SJSA1 (cell line): ENCODE data around the gene C1QTNF8. TPM values are rescaled to one million over a fixed set of nuclear protein-coding genes. Genes with fewer than 3 reads are reported as not detected.
A peak's percentile ranks its signal among the peaks of the same experiment; 100 is the strongest.

Source experiments
- DNase-seq, 2 experiments: peaks; one replicate each; pipeline ENCODE4 v3.0.0-alpha.2; 2015 to 2020; ENCODE audit warnings: low spot score in 2 of 2, low read depth in 1 of 2
- H3K27ac ChIP-seq: fragments of 250-450 bp; sonication (Bioruptor Pico); 2 replicates; pipeline ENCODE4 v1.5.1; 2020; ENCODE audit warnings: mild to moderate bottlenecking, moderate library complexity
- H3K27me3 ChIP-seq: fragments of 250-450 bp; sonication (Bioruptor Pico); replicated peaks from 2 replicates; pipeline ENCODE4 v1.5.1; 2020; ENCODE audit warnings: mild to moderate bottlenecking, moderate library complexity
- H3K36me3 ChIP-seq: fragments of 250-450 bp; sonication (Bioruptor Pico); 2 replicates; pipeline ENCODE4 v1.5.1; 2020; ENCODE audit warnings: mild to moderate bottlenecking
- H3K4me1 ChIP-seq: fragments of 250-450 bp; sonication (Bioruptor Pico); replicated peaks from 2 replicates; pipeline ENCODE4 v1.6.1; 2021; ENCODE audit warnings: mild to moderate bottlenecking
- H3K4me3 ChIP-seq: fragments of 250-450 bp; sonication (Bioruptor Pico); 2 replicates; pipeline ENCODE4 v1.5.1; 2020; ENCODE audit warnings: mild to moderate bottlenecking
- H3K9me3 ChIP-seq: fragments of 250-450 bp; sonication (Bioruptor Pico); replicated peaks from 2 replicates; pipeline ENCODE4 v1.5.1; 2020; ENCODE audit warnings: mild to moderate bottlenecking
- total RNA-seq: library from RNA; depleted of rRNA; stranded (reverse); fragments of >200 nt; shearing (Covaris generic); gene quantifications from 2 replicates; pipeline ENCODE4 v1.2.3, GENCODE V29; 2014

C1QTNF8 gene
- total RNA-seq, 1 experiment from 2014 or later, result not detected

DNA sequence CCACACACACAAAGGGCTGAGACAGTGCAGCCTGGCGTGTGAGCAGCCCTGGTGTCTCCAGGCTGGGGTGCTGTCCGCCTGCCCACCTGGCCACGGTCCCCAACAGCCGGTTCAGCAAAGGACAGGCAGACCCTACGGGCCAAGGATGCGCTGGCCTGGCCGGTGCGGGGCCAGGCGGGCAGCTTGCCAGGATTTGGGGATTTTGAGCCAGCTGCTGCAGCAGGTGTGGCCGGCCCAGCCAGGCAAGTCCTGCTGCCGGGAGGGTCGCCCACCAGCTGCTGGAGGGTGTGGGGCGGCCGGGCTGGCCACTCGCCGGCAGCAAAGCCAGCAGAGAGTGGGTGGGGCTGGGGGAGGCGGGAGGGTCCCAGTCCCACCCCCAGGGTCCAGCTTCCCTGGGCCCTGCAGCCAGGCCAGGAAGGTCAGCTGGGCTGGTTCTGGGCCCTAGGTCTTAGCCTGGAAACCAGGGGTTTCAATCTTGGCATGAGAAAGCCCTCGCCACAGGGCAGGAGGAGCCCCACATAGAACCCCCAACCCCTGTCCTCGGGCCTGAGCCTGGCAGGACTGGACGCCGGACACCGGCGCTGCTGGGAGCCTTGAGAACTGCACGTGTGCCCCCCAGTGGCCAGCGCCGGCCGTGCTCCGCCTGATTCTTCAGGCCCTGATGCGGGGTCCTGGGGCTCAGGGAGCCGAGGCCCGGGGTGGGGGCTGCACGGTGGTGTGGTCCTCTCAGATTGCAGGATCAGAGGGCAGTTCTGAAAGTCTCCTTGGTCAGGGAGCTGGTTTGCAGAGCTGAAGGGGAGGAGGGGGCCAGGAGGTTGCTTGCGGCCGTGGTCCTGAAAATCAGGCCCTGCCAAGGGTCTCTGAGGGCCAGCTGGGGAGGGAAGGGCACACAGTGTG is 41.1 kb downstream of the C1QTNF8 start:
- H3K9me3 ChIP-seq, result no peaks in the 10 kb centered on the region; the same call in 1 of the 2 replicates
- H3K4me3 ChIP-seq, result no peak overlapping the region
- H3K4me1 ChIP-seq, result no peaks in the 10 kb centered on the region
- H3K27ac ChIP-seq, result no peak overlapping the region
- DNase-seq, result peak; percentile 28 to 68
- H3K36me3 ChIP-seq, result no peaks in the 10 kb centered on the region
- peaks cover 11% of the 10 kb centered on the region for H3K27me3 ChIP-seq

DNA sequence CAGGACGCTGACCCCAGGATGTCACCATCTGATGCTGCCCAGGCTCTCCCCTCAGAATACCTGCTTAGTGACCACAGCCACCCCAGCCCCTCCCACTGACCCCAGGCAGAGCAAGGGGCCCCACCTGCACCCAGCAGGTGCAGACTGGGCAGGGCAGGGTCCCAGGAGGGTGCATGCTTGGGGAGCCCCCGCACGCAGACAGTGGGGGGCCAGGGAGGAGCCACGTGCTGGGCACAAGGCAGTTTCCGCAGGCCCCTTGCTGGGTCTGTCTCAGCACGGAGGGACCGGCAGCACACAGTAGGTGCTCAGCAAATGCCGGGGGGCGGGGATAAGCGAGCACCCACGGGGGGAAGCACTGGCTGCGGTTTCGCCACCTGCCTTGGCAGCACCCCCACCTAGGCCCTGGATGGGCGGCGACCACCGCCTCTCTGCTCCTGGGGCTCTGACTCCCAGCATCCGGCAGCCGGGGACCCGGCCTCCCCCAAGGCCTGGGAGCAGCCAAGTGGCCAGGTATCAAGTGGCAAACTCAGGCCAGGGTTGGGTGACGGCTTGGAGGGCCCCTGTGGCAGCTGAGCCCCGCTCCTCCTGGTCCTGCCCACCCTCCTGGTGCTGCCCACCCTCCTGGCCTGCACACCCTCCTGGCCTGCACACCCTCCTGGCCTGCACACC is 42.2 kb downstream of the C1QTNF8 start:
- no peak overlapping the region for H3K4me3 ChIP-seq
- DNase-seq, result no peak
- H3K27ac ChIP-seq, result no peak overlapping the region
- no peaks in the 10 kb centered on the region for H3K36me3 ChIP-seq
- peaks cover 19% of the 10 kb centered on the region for H3K27me3 ChIP-seq
- no peaks in the 10 kb centered on the region for H3K4me1 ChIP-seq
- H3K9me3 ChIP-seq, result no peaks in the 10 kb centered on the region; the same call in 1 of the 2 replicates

DNA sequence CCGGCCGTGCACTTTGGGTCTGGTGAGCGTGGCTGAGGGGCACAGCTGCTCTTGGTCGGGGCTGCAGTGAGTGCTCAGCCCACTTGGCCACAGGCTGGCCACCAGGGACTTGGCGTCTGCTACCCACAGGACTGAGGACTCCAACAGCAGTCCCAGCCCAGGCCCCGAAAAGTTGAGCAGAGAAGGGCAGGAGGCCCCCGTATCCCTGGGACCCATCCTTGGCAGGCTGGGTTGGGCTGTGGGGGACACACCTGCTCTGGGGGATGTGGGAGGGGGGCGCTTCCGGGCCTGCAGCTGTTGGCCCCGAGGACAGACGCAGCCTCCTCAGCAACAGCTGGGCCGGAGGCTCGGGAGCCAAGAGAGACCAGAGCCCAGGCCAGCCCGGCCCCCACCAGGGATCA is 42.9 kb downstream of the C1QTNF8 start:
- Histone ChIP-seq H3K4me3 (no peak overlapping the region), H3K27ac (no peak overlapping the region), H3K36me3 (no peaks in the 10 kb centered on the region), H3K9me3 (no peaks in the 10 kb centered on the region), H3K4me1 (no peaks in the 10 kb centered on the region), H3K27me3 (peaks cover 23% of the 10 kb centered on the region)
- no peak for DNase-seq

DNA sequence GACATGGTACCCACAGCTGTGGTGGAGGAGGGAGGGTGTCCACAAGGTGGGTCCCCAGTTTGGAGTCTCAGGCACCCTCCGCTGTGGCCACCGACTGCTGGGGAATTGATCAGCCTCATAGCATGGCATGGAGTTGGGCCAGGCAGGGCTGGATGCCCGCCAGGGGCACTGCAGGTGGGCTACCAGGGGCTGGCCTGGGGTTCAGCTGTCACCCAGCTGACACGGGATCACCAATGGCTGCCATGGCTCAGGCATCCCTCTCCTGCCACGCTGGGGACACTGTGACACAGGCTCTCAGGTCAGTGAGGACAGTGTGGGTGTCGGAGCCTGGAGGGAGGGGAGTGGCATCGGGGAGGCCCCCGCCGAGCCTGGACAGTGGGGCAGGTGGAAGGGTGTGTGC is 43.3 kb downstream of the C1QTNF8 start:
- no peak for DNase-seq
- no peaks in the 10 kb centered on the region for H3K36me3 ChIP-seq
- H3K9me3 ChIP-seq, result no peaks in the 10 kb centered on the region
- no peak overlapping the region for H3K27ac ChIP-seq
- H3K27me3 ChIP-seq, result peaks cover 27% of the 10 kb centered on the region
- H3K4me3 ChIP-seq, result no peak overlapping the region
- no peaks in the 10 kb centered on the region for H3K4me1 ChIP-seq

DNA sequence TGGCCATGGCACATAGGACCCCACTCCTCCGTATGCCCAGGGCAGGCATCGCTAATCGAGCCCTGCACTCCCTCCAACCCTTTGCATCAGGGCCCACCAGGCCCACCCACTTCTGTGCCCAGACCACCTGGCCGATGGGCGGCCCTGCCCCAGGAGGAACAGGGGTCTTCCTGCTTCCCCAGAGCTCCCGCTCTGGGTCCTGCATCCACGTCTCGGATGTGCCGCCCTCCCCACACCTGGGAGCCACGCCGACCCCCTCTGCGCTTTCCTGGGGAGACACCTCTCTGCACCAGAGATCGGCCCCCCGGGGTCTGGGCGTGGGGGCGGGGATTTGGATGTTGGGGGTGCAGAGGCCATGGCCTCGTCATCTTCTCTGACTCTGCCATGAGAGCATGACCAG is 44.6 kb downstream of the C1QTNF8 start:
- DNase-seq, result no peak
- Histone ChIP-seq H3K36me3 (no peaks in the 10 kb centered on the region), H3K4me1 (no peaks in the 10 kb centered on the region), H3K9me3 (no peaks in the 10 kb centered on the region), H3K4me3 (no peak overlapping the region), H3K27me3 (peaks cover 40% of the 10 kb centered on the region), H3K27ac (no peak overlapping the region)

DNA sequence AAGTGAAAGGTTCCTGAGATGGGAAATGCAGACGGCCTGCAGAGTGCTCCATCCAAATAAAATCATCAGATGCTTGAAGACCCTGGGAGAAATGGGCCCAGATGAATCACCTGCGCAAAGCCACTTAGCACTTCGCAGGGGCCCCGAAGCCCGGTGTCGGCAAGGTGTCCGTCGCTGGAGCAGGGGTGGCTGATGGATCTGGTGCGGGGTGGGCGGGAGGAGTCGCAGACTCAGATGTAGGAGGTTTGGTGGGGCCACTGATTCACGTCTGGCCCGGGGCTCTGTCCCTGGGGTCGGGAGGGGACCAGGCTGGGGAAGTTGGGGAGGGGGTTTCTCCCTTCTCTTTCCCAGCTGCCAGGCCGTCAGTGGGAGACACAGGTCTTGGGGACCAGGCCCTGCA is 45.1 kb downstream of the C1QTNF8 start:
- Histone ChIP-seq H3K27ac (no peak overlapping the region), H3K27me3 (peaks cover 45% of the 10 kb centered on the region), H3K4me1 (no peaks in the 10 kb centered on the region), H3K9me3 (no peaks in the 10 kb centered on the region), H3K4me3 (no peak overlapping the region), H3K36me3 (no peaks in the 10 kb centered on the region)
- no peak for DNase-seq

DNA sequence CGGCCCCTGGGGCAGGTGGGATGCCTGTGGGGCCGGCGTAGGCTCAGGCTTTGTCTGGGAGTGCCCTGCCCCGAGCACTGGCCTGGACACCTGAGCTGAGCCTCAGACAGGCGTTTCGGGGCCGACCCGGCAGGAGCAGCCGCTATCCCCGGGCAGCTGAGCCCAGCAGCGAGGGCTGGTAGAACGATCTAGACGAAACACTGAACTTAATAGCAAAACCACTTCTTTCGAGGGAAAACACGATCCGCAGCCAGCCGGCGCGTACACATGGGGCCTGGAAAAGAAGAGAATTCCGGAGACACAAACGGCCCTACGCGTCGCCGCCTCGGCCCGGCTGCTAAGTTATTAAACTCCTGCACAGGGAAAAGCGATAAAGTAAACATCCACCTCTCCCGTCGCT is 45.5 kb downstream of the C1QTNF8 start:
- H3K9me3 ChIP-seq, result no peaks in the 10 kb centered on the region
- no peak overlapping the region for H3K27ac ChIP-seq
- peaks cover 49% of the 10 kb centered on the region for H3K27me3 ChIP-seq
- no peak for DNase-seq
- H3K4me3 ChIP-seq, result no peak overlapping the region
- no peaks in the 10 kb centered on the region for H3K36me3 ChIP-seq
- H3K4me1 ChIP-seq, result no peaks in the 10 kb centered on the region

DNA sequence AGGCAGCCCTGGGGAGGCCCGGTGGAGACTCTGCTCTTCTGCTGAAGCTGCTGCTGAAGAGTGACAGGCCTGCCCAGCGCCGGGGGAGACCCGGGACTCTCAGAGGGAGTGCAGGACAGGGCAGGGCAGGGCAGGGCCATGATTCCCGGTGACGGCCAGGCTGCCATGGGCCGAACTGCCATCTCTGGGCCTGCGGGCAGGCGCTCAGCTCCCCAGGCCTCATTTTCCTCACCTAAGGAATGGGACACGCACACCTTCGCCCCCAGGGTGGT is 46.1 kb downstream of the C1QTNF8 start:
- DNase-seq, result no peak
- no peaks in the 10 kb centered on the region for H3K36me3 ChIP-seq
- no peaks in the 10 kb centered on the region for H3K9me3 ChIP-seq
- no peak overlapping the region for H3K27ac ChIP-seq
- peaks cover 55% of the 10 kb centered on the region for H3K27me3 ChIP-seq
- H3K4me1 ChIP-seq, result no peaks in the 10 kb centered on the region
- H3K4me3 ChIP-seq, result no peak overlapping the region

DNA sequence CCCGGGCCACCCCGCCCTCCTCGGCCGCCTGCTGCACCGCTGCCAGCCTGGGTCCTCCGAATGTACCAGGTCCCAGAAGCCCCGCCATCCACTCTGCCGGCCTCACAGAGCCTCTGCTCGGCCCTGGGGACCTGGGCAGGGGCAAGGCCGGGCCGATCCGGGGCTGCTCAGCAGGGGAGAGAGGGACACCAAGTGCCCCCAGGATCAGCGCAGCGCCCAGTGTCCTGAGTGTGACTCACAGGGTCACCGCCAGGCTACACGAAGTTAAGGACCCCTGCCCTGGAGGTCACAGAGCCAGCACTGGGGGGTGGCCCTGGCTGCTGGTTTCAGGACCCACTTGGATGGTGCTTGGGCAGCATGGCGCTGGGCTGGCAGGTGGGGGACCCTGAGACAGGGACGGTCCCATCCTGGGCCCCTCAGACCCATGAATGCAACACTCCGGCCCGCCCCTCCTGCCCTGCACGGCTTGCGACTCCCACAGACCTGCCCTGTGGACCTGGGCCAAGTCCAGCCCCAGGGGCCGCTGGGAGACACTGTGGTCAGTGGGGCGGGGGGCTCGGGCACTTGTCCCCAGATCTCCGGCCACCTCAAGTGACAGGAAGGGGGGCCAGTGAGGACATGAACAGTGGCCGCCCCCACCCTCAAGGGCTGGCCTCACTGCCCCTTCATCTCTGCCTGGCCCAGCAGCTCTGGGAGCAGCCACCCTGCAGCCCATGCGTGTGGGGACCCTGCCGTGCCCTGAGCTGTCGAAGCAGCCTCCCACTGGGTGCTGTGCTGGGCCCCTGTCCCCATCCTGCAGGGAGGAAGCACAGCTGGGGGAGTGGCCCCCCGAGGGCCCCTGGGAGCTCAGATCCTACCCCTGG is 46.7 kb downstream of the C1QTNF8 start:
- H3K27ac ChIP-seq, result no peak overlapping the region
- H3K9me3 ChIP-seq, result no peaks in the 10 kb centered on the region
- no peak overlapping the region for H3K4me3 ChIP-seq
- no peaks in the 10 kb centered on the region for H3K36me3 ChIP-seq
- H3K27me3 ChIP-seq, result peaks cover 61% of the 10 kb centered on the region
- H3K4me1 ChIP-seq, result peaks cover 3% of the 10 kb centered on the region
- DNase-seq, result no peak

DNA sequence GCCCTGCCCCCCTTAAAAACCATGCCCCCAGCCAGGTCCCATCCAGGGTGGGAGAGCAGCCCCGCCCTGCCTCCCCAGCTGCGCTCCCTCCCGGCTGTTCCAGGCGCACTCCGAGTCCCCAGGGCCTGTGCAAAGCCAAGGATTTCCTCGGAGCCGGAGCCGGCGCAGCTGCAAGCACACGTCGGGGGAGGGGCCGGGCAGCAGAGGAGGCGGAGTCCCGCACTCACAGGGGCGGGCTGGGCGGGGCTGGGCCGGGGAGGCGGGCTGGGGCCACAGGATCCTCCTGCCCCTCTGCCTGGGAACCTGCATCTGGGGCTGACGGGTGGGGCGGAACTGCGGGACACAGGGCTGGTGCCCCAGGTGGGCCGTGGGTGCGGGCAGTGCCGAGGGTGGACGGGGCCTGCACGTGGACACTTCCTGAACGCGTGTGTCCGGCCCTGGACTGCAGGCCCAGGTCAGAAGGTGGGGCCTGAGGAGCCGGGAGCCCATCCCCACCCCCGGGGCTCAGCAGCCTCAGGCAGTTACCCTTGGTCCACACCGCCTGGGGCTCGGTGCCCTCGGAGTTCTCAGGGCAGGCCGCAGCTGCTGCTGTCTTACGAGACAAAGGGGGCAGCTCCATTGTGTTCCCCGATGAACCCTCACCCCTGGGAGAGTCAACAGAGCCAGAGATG is 47.5 kb downstream of the C1QTNF8 start:
- DNase-seq, result no peak
- Histone ChIP-seq H3K27ac (no peak overlapping the region), H3K4me3 (no peak overlapping the region), H3K4me1 (peaks cover 11% of the 10 kb centered on the region), H3K27me3 (peaks cover 68% of the 10 kb centered on the region), H3K9me3 (no peaks in the 10 kb centered on the region), H3K36me3 (no peaks in the 10 kb centered on the region)

DNA sequence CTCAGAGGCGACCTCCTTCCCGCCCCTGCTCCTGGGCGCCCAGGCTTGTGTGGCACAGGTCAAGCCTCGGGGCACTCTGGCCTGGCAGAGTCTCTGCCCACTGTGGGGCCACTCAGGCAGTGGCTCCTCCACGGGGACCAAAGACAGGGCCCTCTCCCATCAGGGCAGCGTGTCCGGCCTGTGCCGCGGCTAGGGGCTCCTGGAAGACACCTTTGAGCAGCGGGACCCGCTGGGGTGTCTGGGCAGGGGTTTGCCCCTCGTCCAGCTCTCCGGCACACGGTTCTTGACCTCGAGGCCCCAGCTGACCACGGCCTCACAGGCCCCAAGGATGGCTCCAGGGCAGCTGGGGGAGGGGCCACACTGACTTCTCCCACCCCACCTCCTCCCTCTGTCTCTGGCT is 48.2 kb downstream of the C1QTNF8 start:
- no peaks in the 10 kb centered on the region for H3K36me3 ChIP-seq

DNA sequence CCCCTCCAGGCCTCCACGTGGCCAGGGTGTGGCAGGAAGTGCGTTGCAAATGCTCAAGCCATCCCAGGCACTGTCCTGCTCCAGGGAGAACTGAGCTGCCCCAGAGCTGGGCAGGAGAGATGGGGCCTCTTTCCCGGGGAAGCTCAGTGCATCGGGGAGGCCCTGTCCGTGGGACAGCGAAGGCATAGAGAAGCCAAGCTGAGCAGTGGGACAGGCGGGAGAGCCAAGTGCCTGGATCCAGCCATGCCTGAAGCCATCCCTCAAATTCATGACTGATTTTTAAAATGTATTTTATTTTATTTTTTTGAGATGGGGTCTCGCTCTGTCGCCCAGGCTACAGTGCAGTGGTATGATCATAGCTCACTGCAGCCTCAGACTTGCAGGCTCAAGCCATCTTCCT is 48.9 kb downstream of the C1QTNF8 start:
- Histone ChIP-seq H3K27me3 (peaks cover 77% of the 10 kb centered on the region), H3K36me3 (no peaks in the 10 kb centered on the region), H3K4me1 (peaks cover 11% of the 10 kb centered on the region), H3K4me3 (no peak overlapping the region), H3K9me3 (no peaks in the 10 kb centered on the region), H3K27ac (no peak overlapping the region)
- DNase-seq, result no peak

More for the DNA sequence above, 48.2 kb downstream of the C1QTNF8 start:
- H3K27ac ChIP-seq, result no peak overlapping the region
- DNase-seq, result no peak
- peaks cover 11% of the 10 kb centered on the region for H3K4me1 ChIP-seq
- H3K9me3 ChIP-seq, result no peaks in the 10 kb centered on the region
- H3K27me3 ChIP-seq, result peaks cover 71% of the 10 kb centered on the region
- no peak overlapping the region for H3K4me3 ChIP-seq
